Raji (cell line): ENCODE results near the gene TP53TG3D.
"Not testable (repeated sequence)": the region's sequence is repeated elsewhere in the genome, so short reads cannot be mapped to it uniquely, and the experiment has no call there.

ENCODE experiments used
- POLR2A ChIP-seq: IDR thresholded peaks from 2 replicates; pipeline ENCODE4 v1.6.1; 2011; ENCODE audit warnings: low read depth, low read length, control low read depth; ENCODE audit not compliant: insufficient read depth

TP53TG3D gene

GRCh38 chr16:32252986-32253385 lies at the start of gene TP53TG3D:
TSS of gene TP53TG3D (plus strand) at chr16:32253286. CDS start at chr16:32253354, 68 bp downstream.
- not testable (repeated sequence) for TF ChIP-seq POLR2A
